ENCODE results near the gene TMEM120A.

DNA sequence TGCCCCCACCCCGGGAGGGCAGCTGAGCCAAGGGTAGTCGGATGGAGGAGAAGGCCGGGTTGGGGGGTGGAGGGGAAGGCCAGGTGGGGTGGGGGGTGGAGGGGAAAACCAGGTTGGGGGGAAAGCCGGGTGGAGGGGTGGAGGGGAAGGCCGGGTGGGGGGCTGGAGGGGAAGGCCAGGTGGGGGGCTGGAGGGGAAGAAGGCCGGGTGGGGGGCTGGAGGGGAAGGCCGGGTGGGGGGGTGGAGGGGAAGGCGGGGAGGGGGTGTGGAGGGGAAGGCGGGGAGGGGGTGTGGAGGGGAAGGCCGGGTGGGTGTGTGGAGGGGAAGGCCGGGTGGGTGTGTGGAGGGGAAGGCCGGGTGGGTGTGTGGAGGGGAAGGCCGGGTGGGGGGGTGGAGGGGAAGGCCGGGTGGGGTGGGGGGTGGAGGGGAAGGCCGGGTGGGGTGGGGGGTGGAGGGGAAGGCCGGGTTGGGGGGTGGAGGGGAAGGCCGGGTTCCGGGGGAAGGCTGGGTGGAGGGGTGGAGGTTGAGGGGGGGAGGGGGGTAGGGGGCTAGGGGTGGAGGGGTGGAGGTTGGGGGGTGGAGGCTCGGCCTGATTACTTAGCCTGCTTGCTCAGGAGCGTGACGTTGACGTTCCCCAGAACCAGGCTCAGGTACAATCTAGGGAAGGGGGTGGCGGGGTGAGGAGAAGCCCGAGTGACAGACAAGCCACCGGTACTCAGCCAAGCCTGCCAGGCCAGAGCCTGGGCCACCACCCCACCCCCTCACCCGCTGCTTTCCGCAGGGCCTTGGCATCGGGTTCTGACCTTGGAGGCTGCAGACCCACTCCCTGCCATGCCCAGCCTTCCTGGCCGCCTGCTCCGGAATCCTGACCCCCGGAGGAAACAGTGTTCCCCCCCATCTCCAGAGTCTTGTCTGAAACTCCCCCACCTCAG, 5.6 kb downstream of the TMEM120A start:
- TF ChIP-seq EP300 (IDR thresholded peaks at IDR 0.05) (no peak), POLR2A (IDR thresholded peaks at IDR 0.05) (no peak)
- TF ChIP-seq, protein P1, sequence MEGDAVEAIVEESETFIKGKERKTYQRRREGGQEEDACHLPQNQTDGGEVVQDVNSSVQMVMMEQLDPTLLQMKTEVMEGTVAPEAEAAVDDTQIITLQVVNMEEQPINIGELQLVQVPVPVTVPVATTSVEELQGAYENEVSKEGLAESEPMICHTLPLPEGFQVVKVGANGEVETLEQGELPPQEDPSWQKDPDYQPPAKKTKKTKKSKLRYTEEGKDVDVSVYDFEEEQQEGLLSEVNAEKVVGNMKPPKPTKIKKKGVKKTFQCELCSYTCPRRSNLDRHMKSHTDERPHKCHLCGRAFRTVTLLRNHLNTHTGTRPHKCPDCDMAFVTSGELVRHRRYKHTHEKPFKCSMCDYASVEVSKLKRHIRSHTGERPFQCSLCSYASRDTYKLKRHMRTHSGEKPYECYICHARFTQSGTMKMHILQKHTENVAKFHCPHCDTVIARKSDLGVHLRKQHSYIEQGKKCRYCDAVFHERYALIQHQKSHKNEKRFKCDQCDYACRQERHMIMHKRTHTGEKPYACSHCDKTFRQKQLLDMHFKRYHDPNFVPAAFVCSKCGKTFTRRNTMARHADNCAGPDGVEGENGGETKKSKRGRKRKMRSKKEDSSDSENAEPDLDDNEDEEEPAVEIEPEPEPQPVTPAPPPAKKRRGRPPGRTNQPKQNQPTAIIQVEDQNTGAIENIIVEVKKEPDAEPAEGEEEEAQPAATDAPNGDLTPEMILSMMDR (IDR thresholded peaks at IDR 0.05), result no peak

Data from ovary (tissue), 3 donors.